GM19099 (cell line): ENCODE data around the gene CDK10.

Experiments
- POLR2A ChIP-seq: IDR thresholded peaks from 3 replicates; pipeline ENCODE4 v1.6.1; 2011; ENCODE audit warnings: low read depth; ENCODE audit not compliant: insufficient read length; ENCODE audit errors: extremely low read depth

CDK10 gene

DNA sequence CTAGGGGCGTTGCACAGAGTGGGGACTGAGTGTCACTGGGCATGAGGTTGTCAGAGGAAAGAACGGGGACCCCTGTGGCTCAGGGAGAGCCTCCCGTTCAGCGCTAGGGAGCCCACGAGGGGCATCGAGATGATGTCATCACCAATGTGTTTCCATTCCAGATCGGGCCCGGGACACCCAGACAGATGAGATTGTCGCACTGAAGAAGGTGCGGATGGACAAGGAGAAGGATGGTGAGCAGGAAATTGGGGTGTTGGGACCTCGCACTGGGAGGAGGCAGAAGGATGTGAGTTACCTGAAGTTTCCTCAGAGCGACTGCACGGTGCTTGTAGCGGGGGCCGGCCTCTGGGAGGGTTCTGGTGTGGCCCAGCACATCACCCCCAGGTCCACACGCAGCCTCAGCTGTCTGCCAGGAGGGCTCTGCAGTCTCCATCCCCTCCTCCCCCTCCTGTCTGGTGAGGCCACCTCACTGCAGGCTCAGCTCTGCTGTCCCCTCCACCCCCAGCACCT, 4.0 kb downstream of the CDK10 start:
- TF ChIP-seq POLR2A, result no peak

GRCh38 chr16:89691231-89691985, 4.9 kb downstream of the CDK10 start:
- no peak for TF ChIP-seq POLR2A

DNA sequence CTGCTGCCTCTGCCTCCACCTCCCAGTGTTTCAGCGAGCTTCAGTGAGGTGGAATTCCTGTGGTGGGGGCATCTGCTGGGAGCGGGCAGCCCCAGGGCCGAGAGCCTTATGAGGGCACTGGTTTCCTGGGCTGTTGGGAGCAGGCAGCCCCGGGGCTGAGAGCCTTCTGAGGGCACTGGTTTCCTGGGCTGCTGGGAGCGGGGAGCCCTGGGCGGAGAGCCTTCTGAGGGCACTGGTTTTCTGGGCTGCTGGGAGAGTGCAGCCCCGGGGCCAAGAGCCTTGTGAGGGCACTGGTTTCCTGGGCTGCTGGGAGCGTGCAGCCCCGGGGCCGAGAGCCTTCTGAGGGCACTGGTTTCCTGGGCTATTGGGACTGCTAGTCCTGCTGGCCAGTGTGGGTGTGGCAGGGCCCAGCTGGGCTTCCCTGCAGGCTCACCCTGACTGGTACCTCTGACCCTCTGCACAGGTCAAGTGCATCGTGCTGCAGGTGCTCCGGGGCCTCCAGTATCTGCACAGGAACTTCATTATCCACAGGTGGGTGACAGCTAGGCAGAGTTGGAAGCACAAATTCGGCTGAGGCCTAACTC, 5.6 kb downstream of the CDK10 start:
- TF ChIP-seq POLR2A, result no peak

DNA sequence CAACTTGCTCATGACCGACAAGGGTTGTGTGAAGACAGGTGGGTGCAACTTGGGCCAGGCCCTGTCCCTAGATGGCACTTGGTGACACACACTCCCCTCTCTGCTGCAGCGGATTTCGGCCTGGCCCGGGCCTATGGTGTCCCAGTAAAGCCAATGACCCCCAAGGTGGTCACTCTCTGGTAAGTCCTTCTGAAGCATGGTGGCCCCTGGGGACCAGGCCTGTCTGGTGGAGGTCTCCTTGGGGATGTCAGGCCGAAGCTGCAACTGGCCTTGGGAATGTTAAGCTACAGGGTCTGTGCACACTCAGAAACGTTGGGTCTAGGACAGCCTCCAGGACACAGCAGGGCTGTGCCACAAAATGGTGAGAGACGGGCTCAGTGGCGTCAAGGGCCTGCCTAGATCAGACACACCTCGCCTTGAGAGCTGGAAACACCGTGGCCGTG, 6.8 kb downstream of the CDK10 start:
- no peak for TF ChIP-seq POLR2A

DNA sequence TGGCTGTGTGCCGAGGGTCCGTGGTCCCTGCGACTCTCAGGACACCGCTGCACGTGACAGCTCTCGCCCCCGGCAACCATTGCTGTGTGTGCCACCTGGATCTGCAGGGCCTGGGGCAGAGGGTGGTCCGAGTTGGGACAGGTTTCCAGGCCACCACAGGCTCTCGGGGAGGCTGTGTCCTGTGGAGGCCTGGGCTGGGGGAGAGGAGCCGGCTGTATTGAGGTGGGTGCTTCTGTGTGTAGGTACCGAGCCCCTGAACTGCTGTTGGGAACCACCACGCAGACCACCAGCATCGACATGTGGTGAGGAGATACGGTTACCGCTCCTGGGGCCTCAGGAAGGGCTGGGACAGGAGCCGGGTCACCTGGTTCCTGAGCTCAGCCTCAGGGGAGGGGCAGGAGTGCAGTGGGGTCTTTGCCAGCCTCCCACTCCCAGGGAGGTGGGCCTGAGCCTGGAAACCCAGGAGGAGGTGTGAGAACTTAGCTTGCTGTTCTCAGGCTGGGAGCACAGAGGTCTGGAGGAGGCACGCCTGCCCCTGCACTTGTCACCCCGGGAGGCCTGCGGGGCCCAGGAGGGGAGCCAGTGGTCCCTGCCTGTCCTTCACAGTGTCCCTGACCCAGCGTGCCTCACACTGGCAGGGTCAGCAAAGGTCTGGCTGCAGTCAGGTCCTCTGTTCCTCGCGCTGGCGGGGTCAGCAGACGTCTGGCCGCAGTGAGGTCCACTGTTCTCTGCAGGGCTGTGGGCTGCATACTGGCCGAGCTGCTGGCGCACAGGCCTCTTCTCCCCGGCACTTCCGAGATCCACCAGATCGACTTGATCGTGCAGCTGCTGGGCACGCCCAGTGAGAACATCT, 7.7 kb downstream of the CDK10 start:
- TF ChIP-seq POLR2A, result no peak

DNA sequence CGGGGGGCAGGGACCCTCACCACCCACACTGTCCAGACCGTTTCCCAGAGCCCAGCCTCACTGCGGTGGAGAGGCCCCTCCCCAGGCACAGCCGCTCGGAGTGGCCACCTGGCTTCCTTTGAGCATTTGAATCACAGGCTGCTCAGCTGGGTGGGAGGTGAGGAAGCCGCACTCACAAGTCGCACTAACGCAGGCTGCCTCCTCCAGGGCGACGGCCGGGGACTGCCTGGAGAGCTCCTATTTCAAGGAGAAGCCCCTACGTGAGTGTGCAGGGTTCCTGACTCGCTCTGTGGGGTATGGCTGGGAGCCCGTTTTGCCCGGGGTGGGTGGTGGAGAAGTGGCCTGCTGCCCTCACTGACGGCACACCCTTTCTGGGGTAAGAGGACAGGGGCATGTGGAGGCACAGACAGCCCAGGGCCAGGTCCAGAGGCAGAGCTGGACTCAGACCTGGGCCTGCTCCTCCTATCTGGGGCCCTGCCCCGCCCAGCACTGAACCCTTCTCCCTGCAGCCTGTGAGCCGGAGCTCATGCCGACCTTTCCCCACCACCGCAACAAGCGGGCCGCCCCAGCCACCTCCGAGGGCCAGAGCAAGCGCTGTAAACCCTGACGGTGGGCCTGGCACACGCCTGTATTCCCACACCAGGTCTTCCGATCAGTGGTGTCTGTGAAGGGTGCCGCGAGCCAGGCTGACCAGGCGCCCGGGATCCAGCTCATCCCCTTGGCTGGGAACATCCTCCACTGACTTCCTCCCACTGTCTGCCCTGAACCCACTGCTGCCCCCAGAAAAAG, 8.8 kb downstream of the CDK10 start:
- TF ChIP-seq POLR2A, result no peak

DNA sequence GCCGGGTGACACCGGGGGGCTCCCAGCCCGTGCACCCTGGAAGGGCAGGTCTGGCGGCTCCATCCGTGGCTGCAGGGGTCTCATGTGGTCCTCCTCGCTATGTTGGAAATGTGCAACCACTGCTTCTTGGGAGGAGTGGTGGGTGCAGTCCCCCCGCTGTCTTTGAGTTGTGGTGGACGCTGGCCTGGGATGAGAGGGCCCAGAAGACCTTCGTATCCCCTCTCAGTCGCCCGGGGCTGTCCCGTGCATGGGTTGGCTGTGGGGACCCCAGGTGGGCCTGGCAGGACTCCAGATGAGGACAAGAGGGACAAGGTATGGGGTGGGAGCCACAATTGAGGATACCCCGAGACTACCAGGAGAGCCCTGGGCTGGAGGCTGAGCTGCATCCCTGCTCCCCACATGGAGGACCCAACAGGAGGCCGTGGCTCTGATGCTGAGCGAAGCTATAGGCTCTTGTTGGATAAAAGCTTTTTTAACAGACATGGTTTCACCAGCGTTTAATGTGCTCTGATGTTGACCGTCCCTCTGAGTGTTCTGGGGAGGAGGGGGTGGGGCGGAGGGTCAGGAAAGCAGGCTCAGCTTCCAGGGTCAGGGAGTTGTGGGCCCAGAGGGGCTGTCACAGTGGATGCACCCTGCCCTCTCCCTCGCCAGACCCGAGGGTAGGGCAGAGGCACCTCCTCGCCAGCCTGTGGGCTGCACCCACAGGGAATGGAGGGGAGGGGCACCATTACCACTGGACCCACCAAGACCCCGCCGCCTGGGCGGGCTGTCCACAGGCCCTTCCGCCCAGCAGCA, 9.6 kb downstream of the CDK10 start:
- no peak for TF ChIP-seq POLR2A

DNA sequence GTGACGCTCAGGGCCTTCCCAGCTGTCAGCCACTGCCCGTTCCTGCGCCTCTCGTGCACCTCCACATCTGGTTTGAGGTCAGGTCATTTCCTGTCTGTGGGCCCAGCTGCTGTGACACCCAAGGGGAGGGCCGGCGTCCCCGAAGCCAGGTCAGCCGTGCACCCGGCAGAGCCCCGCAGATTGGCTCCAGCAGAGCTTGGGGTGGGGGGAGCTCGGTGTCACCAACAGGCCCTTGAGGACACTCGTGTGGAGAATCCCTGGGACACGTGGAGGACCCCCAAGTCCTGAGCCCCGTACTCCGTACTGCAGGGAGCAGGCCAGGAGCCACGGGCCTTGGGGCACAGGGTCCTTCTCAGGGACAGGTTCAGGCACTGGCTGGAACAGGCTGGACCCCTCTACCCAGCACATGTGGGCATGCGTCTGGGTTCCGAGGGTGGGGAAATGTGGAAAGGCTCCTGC, 10.2 kb downstream of the CDK10 start:
- no peak for TF ChIP-seq POLR2A

GRCh38 chr16:89697161-89697615, 10.7 kb downstream of the CDK10 start:
- TF ChIP-seq POLR2A, result no peak

DNA sequence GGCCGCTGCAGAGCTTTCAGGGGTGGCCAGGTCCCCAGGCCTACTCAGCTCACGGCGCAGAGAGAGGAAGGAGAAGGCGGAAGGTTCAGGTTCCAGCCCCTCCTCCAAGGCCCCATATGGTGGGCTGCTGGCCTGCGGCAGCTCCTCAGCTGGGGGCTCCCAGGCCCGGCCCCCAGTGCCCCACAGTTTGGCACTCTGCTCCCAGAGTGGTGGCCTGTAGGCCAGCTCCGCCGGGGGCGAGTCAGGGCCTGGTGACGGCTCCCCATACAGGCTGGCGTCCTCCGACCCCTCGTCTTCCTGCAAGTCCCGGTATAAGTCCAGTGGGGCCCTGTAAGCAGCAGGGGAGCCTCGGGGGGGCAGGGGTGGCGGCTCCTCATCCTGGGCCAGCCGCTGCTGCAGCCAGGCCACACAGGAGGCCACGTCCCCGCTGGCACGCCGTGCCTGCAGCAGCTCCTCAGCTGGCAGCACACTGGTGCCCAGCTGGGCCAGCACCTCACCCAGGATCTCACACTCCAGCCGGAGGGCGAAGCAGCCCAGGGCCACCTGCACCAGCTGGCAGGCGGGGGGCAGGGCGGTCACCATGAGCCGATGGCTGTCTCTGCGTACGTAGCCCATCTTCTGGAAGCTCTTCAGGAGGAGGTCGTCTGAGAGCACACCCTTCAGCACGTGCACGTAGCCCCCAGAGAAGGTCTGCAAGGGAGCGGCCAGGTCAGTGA, 11.3 kb downstream of the CDK10 start:
- TF ChIP-seq POLR2A, result no peak

- TF ChIP-seq POLR2A, result peak; percentile 29
Observed at GRCh38 chr16:89700100-89700648, 13.7 kb downstream of the CDK10 start.

GRCh38 chr16:89700649-89701424, 14.3 kb downstream of the CDK10 start:
- TF ChIP-seq POLR2A, result no peak
